ENCODE data around the gene DNAH1. TPM values are rescaled to one million over a fixed set of nuclear protein-coding genes. Genes with fewer than 3 reads are reported as not detected.

Gene DNAH1
- total and polyA plus RNA-seq, 2 experiments from 2014 or later = 4.0 to 4.2 TPM

- no peaks in the 10 kb centered on the region for H3K9me2 ChIP-seq (replicated peaks; ENCODE audit: insufficient read depth)
- H2AFZ ChIP-seq = no peak overlapping the region
- no peak for DNase-seq (ENCODE audit: low spot score)
- H3K4me1 ChIP-seq (ENCODE audit: insufficient read depth) = no peaks in the 10 kb centered on the region
- H3K4me2 ChIP-seq = no peak overlapping the region
- H3K27me3 ChIP-seq = no peaks in the 10 kb centered on the region
- no peaks in the 10 kb centered on the region for H3K9me3 ChIP-seq (ENCODE audit: low read depth)
- H3K27ac ChIP-seq = no peak overlapping the region
- WGBS (ENCODE audit: low lambda C conversion rate, missing lambda C conversion rate) = 90% methylated on average over 11 of the region's 11 CpGs
- TF ChIP-seq EZH2phosphoT487 (IDR thresholded peaks at IDR 0.05; ENCODE audit: low read depth, severe bottlenecking, unreplicated experiment) (no peak), EZH2 (IDR thresholded peaks at IDR 0.05; ENCODE audit: borderline replicate concordance) (no peak)
- TF ChIP-seq, protein P1, sequence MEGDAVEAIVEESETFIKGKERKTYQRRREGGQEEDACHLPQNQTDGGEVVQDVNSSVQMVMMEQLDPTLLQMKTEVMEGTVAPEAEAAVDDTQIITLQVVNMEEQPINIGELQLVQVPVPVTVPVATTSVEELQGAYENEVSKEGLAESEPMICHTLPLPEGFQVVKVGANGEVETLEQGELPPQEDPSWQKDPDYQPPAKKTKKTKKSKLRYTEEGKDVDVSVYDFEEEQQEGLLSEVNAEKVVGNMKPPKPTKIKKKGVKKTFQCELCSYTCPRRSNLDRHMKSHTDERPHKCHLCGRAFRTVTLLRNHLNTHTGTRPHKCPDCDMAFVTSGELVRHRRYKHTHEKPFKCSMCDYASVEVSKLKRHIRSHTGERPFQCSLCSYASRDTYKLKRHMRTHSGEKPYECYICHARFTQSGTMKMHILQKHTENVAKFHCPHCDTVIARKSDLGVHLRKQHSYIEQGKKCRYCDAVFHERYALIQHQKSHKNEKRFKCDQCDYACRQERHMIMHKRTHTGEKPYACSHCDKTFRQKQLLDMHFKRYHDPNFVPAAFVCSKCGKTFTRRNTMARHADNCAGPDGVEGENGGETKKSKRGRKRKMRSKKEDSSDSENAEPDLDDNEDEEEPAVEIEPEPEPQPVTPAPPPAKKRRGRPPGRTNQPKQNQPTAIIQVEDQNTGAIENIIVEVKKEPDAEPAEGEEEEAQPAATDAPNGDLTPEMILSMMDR (IDR thresholded peaks at IDR 0.05; ENCODE audit: poor library complexity) = no peak
- no peaks in the 10 kb centered on the region for H3K79me2 ChIP-seq
- no peaks in the 10 kb centered on the region for H3K36me3 ChIP-seq (replicated peaks; ENCODE audit: insufficient read depth, low read depth)
- no peaks in the 10 kb centered on the region for H4K20me1 ChIP-seq (ENCODE audit: insufficient read depth, poor library complexity, severe bottlenecking)
- no peak overlapping the region for H3K4me3 ChIP-seq
Measured at GRCh38 chr3:52355526-52355925, 39.4 kb downstream of the DNAH1 start.

DNA sequence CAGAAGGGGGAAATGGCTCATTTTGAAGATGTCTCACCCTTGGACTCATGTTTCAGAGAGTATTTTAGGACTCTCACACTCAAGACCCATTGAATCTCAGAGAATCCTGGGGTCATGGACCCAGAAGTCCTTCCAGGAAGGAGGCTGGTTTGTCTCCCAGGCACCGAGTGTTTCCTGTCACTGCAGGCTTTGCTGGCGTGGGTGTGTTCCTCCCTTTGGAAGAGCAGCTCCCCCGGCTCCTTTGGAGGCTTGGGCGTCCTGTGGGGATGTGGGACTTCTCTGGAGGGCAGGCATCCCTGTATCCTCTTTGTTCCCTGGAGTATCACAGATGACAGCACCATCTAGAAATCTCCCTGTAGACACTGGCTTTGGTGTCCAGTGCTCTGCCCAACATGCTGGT, 40.0 kb downstream of the DNAH1 start:
- H3K4me3 ChIP-seq = no peak overlapping the region
- H3K27ac ChIP-seq = no peak overlapping the region
- no peak overlapping the region for H2AFZ ChIP-seq
- TF ChIP-seq EZH2 (IDR thresholded peaks at IDR 0.05; ENCODE audit: borderline replicate concordance) (no peak), EZH2phosphoT487 (IDR thresholded peaks at IDR 0.05; ENCODE audit: low read depth, severe bottlenecking, unreplicated experiment) (no peak)
- TF ChIP-seq, protein P1 (IDR thresholded peaks at IDR 0.05; ENCODE audit: poor library complexity) = no peak
- no peaks in the 10 kb centered on the region for H3K9me2 ChIP-seq (replicated peaks; ENCODE audit: insufficient read depth)
- 88% methylated on average over 4 of the region's 4 CpGs for WGBS (ENCODE audit: low lambda C conversion rate, missing lambda C conversion rate)
- H3K27me3 ChIP-seq = no peaks in the 10 kb centered on the region
- H4K20me1 ChIP-seq (ENCODE audit: insufficient read depth, poor library complexity, severe bottlenecking) = no peaks in the 10 kb centered on the region
- H3K4me1 ChIP-seq (ENCODE audit: insufficient read depth) = no peaks in the 10 kb centered on the region
- H3K9me3 ChIP-seq (ENCODE audit: low read depth) = no peaks in the 10 kb centered on the region
- no peaks in the 10 kb centered on the region for H3K79me2 ChIP-seq
- no peak for DNase-seq (ENCODE audit: low spot score)
- H3K36me3 ChIP-seq (replicated peaks; ENCODE audit: insufficient read depth, low read depth) = no peaks in the 10 kb centered on the region
- H3K4me2 ChIP-seq = no peak overlapping the region

DNA sequence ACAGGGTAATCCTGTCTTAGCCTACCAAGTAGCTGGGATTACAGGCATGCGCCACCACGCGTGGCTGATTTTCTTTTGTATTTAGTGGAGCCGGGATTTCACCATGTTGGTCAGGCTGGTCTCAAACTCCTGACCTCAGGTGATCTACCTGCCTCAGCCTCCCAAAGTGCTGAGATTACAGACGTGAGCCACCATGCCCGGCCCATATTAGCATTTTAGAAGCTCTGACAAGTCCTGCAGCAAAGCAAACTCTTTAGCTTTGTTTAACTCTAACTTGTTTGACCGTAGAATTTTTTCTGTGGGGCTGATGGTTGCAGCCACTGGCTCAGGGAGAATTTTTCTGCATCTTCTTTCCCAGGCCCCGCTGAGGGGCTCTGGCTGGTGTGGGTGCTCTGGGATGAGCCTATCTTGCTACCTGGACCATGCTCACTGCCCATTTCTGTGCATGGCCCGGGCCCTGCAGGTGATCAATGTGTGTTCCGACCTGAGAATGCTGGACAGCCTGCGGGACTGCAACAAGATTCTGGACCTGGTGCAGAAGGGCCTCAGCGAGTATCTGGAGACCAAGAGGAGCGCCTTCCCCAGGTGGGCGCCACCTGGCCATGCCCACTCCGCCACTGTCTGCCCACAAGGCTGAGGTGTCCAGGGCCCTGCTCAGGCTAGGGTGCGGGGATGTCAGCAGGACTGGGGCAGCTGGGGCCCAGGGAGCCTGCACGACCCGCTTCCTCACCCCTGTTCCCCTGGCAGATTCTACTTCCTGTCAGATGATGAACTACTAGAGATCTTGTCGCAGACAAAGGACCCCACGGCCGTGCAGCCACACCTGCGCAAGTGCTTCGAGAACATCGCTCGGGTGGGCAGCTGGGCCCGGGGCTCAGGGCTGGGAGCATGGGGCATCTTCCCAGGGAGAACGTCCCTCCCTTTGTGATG, 41.3 kb downstream of the DNAH1 start:
- Histone ChIP-seq H3K27ac (no peak overlapping the region), H3K4me2 (no peak overlapping the region), H3K79me2 (no peaks in the 10 kb centered on the region), H3K36me3 (replicated peaks; ENCODE audit: insufficient read depth, low read depth) (no peaks in the 10 kb centered on the region), H3K27me3 (no peaks in the 10 kb centered on the region), H3K9me3 (ENCODE audit: low read depth) (no peaks in the 10 kb centered on the region), H4K20me1 (ENCODE audit: insufficient read depth, poor library complexity, severe bottlenecking) (no peaks in the 10 kb centered on the region), H2AFZ (no peak overlapping the region), H3K4me3 (no peak overlapping the region), H3K4me1 (ENCODE audit: insufficient read depth) (no peaks in the 10 kb centered on the region), H3K9me2 (replicated peaks; ENCODE audit: insufficient read depth) (no peaks in the 10 kb centered on the region)
- 93% methylated on average over 25 of the region's 27 CpGs for WGBS (ENCODE audit: low lambda C conversion rate, missing lambda C conversion rate)
- DNase-seq (ENCODE audit: low spot score) = no peak
- TF ChIP-seq, protein P1 (IDR thresholded peaks at IDR 0.05; ENCODE audit: poor library complexity) = no peak
- TF ChIP-seq EZH2phosphoT487 (IDR thresholded peaks at IDR 0.05; ENCODE audit: low read depth, severe bottlenecking, unreplicated experiment) (no peak), EZH2 (IDR thresholded peaks at IDR 0.05; ENCODE audit: borderline replicate concordance) (no peak)

Measured in hepatocyte (in vitro differentiated cells).